Effector memory CD4-positive, alpha-beta T cell (primary cell): Measurements from ENCODE around the gene LTF.

Source experiments
- DNase-seq, 3 donors: peaks; one replicate each; pipeline ENCODE4 v3.0.0-alpha.2; 2020
- H3K27ac ChIP-seq: 2 replicates; pipeline ENCODE4 v1.7.0; 2013; ENCODE audit warnings: mild to moderate bottlenecking, low read length, moderate library complexity; ENCODE audit not compliant: insufficient read depth, poor library complexity, severe bottlenecking
- H3K27me3 ChIP-seq: replicated peaks from 2 replicates; pipeline ENCODE4 v1.7.0; 2013; ENCODE audit warnings: mild to moderate bottlenecking, low read length; ENCODE audit not compliant: insufficient read depth, control insufficient read depth, poor library complexity, severe bottlenecking
- H3K36me3 ChIP-seq: 2 replicates; pipeline ENCODE4 v1.7.0; 2013; ENCODE audit warnings: mild to moderate bottlenecking, low read length, moderate library complexity; ENCODE audit not compliant: control insufficient read depth, insufficient read depth
- H3K4me1 ChIP-seq: 2 replicates; pipeline ENCODE4 v1.7.0; 2013; ENCODE audit warnings: low read length, mild to moderate bottlenecking; ENCODE audit not compliant: control insufficient read depth, insufficient read depth, poor library complexity, severe bottlenecking
- H3K4me3 ChIP-seq: 2 replicates; pipeline ENCODE4 v1.7.0; 2013; ENCODE audit warnings: low read length, low read depth, mild to moderate bottlenecking; ENCODE audit not compliant: insufficient read depth, poor library complexity, severe bottlenecking
- H3K9me3 ChIP-seq: 2 replicates; pipeline ENCODE4 v1.7.0; 2013; ENCODE audit warnings: mild to moderate bottlenecking, low read length, moderate library complexity; ENCODE audit not compliant: control insufficient read depth
- total RNA-seq, 3 donors: gene quantifications; one replicate each; lab custom pipeline; 2026; lab: John Stamatoyannopoulos, UW

The LTF gene
- total RNA-seq, result 0 to 0.19 (median 0.09) reads per million in 3 donors

- no peak for DNase-seq
- no peaks in the 10 kb centered on the region for H3K36me3 ChIP-seq
- no peaks in the 10 kb centered on the region for H3K4me1 ChIP-seq
- H3K9me3 ChIP-seq, result no peaks in the 10 kb centered on the region
- H3K4me3 ChIP-seq, result no peak within 1 kb of the TSS
- H3K27ac ChIP-seq, result no peak within 1 kb of the TSS
- H3K27me3 ChIP-seq, result peaks cover 23% of the 10 kb centered on the region
Observed at GRCh38 chr3:46464326-46465195, at the start of gene LTF. TSS of gene LTF (minus strand) at chr3:46464905. CDS start at chr3:46464867, 38 bp downstream.

- Histone ChIP-seq H3K9me3 (no peaks in the 10 kb centered on the region), H3K4me3 (no peak overlapping the region), H3K36me3 (no peaks in the 10 kb centered on the region), H3K4me1 (no peaks in the 10 kb centered on the region), H3K27ac (no peak overlapping the region), H3K27me3 (no peaks in the 10 kb centered on the region)
- DNase-seq, result no peak
Observed at GRCh38 chr3:46512191-46512749, 47.6 kb upstream of the LTF start.

GRCh38 chr3:46509661-46510187, 45.0 kb upstream of the LTF start:
- Histone ChIP-seq H3K27ac (no peak overlapping the region), H3K27me3 (no peaks in the 10 kb centered on the region), H3K4me1 (no peaks in the 10 kb centered on the region), H3K36me3 (no peaks in the 10 kb centered on the region), H3K9me3 (no peaks in the 10 kb centered on the region), H3K4me3 (no peak overlapping the region)
- DNase-seq, result no peak

- Histone ChIP-seq H3K4me1 (no peaks in the 10 kb centered on the region), H3K27me3 (no peaks in the 10 kb centered on the region), H3K4me3 (no peak overlapping the region), H3K9me3 (no peaks in the 10 kb centered on the region), H3K27ac (no peak overlapping the region), H3K36me3 (no peaks in the 10 kb centered on the region)
- DNase-seq, result no peak
Observed at GRCh38 chr3:46508850-46509591, 44.3 kb upstream of the LTF start.

- Histone ChIP-seq H3K27me3 (no peaks in the 10 kb centered on the region), H3K9me3 (no peaks in the 10 kb centered on the region), H3K36me3 (no peaks in the 10 kb centered on the region), H3K4me1 (no peaks in the 10 kb centered on the region), H3K27ac (no peak overlapping the region), H3K4me3 (no peak overlapping the region)
- no peak for DNase-seq
Observed at GRCh38 chr3:46506526-46506925, 41.8 kb upstream of the LTF start.

GRCh38 chr3:46505953-46506352, 41.2 kb upstream of the LTF start:
- Histone ChIP-seq H3K4me1 (no peaks in the 10 kb centered on the region), H3K4me3 (no peak overlapping the region), H3K36me3 (no peaks in the 10 kb centered on the region), H3K27ac (no peak overlapping the region), H3K27me3 (no peaks in the 10 kb centered on the region), H3K9me3 (no peaks in the 10 kb centered on the region)
- no peak for DNase-seq

- Histone ChIP-seq H3K4me3 (no peak overlapping the region), H3K4me1 (no peaks in the 10 kb centered on the region), H3K27ac (no peak overlapping the region), H3K27me3 (no peaks in the 10 kb centered on the region), H3K36me3 (no peaks in the 10 kb centered on the region), H3K9me3 (no peaks in the 10 kb centered on the region)
- DNase-seq, result no peak
Observed at GRCh38 chr3:46504789-46505188, 40.1 kb upstream of the LTF start.

GRCh38 chr3:46503200-46503874, 38.6 kb upstream of the LTF start:
- no peak overlapping the region for H3K27ac ChIP-seq
- no peak for DNase-seq
- no peaks in the 10 kb centered on the region for H3K9me3 ChIP-seq

GRCh38 chr3:46501702-46502101, 37.0 kb upstream of the LTF start:
- Histone ChIP-seq H3K36me3 (no peaks in the 10 kb centered on the region), H3K4me1 (no peaks in the 10 kb centered on the region), H3K9me3 (no peaks in the 10 kb centered on the region), H3K27ac (no peak overlapping the region), H3K27me3 (no peaks in the 10 kb centered on the region), H3K4me3 (no peak overlapping the region)
- no peak for DNase-seq

More at GRCh38 chr3:46503200-46503874, 38.6 kb upstream of the LTF start:
- Histone ChIP-seq H3K4me1 (no peaks in the 10 kb centered on the region), H3K36me3 (no peaks in the 10 kb centered on the region), H3K27me3 (no peaks in the 10 kb centered on the region), H3K4me3 (no peak overlapping the region)
